ENCODE results near the gene SLC28A1. TPM values are rescaled to one million over a fixed set of nuclear protein-coding genes. Genes with fewer than 3 reads are reported as not detected.

The SLC28A1 gene, protein sequence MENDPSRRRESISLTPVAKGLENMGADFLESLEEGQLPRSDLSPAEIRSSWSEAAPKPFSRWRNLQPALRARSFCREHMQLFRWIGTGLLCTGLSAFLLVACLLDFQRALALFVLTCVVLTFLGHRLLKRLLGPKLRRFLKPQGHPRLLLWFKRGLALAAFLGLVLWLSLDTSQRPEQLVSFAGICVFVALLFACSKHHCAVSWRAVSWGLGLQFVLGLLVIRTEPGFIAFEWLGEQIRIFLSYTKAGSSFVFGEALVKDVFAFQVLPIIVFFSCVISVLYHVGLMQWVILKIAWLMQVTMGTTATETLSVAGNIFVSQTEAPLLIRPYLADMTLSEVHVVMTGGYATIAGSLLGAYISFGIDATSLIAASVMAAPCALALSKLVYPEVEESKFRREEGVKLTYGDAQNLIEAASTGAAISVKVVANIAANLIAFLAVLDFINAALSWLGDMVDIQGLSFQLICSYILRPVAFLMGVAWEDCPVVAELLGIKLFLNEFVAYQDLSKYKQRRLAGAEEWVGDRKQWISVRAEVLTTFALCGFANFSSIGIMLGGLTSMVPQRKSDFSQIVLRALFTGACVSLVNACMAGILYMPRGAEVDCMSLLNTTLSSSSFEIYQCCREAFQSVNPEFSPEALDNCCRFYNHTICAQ
- total RNA-seq: under 1 TPM in 2 of 4 donors, not detected in 2; 0.22 to 0.42 TPM

DNA sequence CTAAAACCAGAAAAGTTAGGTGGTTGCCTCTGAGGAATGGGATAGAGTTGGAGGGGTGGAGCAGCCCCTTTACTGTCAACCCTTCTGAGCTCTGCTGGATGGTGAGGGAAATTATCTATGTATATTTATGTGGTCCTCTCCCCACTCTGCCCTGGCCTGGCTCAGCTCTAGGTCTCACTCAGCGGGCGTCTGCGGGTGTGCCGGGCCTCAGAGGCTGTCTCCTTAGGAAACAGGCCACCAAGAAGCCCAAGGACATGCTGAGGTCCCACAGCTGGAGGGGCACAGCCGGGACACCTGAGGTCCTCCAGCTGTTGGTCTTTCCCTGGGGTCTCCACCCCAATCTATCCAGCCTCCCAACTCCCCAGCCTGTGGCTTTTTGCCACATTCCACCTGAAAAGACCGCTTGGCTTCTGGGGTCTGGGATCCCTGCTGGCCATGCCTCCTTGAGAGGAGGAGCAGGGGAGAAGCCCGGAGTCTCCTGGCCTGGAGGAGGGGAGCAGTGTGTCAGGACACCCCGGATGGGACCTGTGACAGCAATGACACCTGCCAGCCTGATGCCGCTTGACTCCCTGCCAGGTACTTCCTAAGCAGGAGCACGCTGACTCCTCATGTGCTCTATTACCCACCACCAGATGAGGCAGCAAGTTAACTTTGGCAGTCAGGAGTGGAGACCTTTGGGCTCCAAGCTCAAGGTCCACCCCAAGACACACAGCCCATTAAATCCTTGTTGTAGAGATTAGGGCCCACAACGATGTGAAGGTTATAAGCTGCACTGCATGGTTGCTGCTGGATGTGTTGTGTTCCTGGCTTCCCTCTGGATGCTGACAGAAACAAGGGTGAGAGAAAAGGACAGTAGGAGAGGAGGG, at the start of gene SLC28A1:
TSS of gene SLC28A1 (plus strand) at position 747 of the 866 bp plus-strand sequence. CDS start 3,099 bp downstream, outside the sequence.
- no peaks in the 10 kb centered on the region for H3K9me3 ChIP-seq
- H3K4me3 ChIP-seq: no peak within 1 kb of the TSS
- TF ChIP-seq POLR2A (IDR thresholded peaks at IDR 0.05) (no peak), EP300 (IDR thresholded peaks at IDR 0.05) (no peak)
- TF ChIP-seq, protein P1, sequence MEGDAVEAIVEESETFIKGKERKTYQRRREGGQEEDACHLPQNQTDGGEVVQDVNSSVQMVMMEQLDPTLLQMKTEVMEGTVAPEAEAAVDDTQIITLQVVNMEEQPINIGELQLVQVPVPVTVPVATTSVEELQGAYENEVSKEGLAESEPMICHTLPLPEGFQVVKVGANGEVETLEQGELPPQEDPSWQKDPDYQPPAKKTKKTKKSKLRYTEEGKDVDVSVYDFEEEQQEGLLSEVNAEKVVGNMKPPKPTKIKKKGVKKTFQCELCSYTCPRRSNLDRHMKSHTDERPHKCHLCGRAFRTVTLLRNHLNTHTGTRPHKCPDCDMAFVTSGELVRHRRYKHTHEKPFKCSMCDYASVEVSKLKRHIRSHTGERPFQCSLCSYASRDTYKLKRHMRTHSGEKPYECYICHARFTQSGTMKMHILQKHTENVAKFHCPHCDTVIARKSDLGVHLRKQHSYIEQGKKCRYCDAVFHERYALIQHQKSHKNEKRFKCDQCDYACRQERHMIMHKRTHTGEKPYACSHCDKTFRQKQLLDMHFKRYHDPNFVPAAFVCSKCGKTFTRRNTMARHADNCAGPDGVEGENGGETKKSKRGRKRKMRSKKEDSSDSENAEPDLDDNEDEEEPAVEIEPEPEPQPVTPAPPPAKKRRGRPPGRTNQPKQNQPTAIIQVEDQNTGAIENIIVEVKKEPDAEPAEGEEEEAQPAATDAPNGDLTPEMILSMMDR (IDR thresholded peaks at IDR 0.05): no peak
- no peaks in the 10 kb centered on the region for H3K27me3 ChIP-seq
- WGBS, 2 donors: 81 to 85% methylated on average over 9 to 10 of the region's 11 CpGs
- no peaks in the 10 kb centered on the region for H3K36me3 ChIP-seq
- H3K4me1 ChIP-seq: no peaks in the 10 kb centered on the region
- H3K27ac ChIP-seq: no peak within 1 kb of the TSS
- DNase-seq (ENCODE audit: low spot score in 2 of 2): no peak

DNA sequence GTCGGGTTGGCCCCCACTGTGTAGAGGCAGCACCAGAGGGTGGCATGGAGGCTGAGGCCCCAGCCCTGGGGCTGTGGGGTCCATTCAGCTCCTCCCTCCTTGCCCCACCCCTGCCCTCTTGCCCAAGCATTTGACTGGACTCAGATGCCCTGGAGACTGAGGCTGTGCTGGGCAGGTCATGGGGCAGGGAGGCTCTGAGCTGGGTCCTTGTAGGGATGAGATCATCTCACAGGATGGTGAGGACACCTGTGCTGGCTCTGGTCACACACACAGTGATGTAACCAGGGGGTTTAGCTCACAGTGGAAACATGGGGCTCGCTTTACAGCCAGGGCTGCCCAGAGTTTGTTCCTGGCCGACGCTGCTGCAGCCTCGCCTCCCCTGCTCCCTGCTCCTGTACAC, 49.5 kb upstream of the SLC28A1 start:
- no peak overlapping the region for H3K4me3 ChIP-seq
- H3K9me3 ChIP-seq: no peaks in the 10 kb centered on the region
- H3K36me3 ChIP-seq: no peaks in the 10 kb centered on the region
- WGBS, 2 donors: 89 to 93% methylated on average over 5 of the region's 5 CpGs
- peaks cover 0 to 30% (median 0%) of the 10 kb centered on the region in 4 donors for H3K4me1 ChIP-seq
- no peak overlapping the region for H3K27ac ChIP-seq
- no peak for DNase-seq (ENCODE audit: low spot score in 2 of 2)
- TF ChIP-seq EP300 (IDR thresholded peaks at IDR 0.05): no peak
- no peak for TF ChIP-seq POLR2A (IDR thresholded peaks at IDR 0.05)
- TF ChIP-seq, protein P1 (IDR thresholded peaks at IDR 0.05): no peak
- H3K27me3 ChIP-seq: no peaks in the 10 kb centered on the region

DNA sequence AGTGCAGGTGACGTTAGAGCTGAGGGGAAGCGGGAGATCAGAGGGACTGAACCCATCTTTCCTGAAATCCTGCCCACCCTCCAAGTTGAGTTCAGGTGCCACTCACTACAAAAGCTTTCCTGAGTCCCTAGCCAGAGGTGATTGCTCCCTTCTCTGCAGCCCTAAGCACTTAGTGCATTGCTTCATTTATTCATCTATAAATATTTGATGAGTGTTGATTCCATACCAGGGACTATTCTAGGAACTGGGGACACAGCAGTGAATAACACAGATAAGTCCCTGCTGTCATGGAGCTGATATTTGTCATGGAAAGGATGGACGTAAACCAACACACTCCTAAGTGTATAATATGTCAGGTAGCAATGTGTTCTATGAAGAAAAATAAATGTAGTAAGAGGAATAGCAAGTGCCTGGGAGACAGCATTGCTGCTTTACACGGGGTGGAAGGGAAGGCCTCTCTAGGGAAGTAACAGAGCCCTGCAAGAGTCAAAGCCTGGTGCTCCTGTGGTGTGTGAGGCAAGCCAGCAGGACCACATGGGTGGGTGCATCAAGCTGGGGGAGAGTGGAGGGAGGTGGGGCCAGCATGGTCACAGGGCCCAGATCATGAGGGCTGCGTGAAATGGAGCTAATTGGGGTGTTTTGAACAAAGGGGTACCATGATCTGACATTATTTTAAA, 48.7 kb upstream of the SLC28A1 start:
- H3K4me1 ChIP-seq: peaks cover 0 to 38% (median 7%) of the 10 kb centered on the region in 4 donors
- no peaks in the 10 kb centered on the region for H3K36me3 ChIP-seq
- no peak overlapping the region for H3K27ac ChIP-seq

DNA sequence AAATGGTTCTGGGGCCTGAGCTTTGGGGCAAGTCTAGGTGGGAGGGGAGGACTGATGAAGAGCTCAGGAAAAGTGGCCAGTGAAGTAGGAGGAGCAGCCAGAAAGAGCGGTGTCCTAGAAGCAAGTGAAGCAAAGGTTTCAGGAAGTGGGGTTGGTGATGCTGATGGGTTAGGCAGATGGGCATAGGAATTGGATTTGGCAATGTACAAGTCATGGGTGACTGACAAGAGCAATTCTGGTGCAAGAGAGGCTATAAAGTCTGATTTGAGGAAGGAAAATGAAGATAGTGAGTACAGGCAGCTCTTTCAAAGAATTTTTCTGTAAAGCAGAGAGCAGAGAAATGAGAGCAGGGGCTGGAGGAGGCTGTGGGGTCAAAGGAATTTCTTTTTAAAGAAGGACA, 47.6 kb upstream of the SLC28A1 start:
- no peak overlapping the region for H3K27ac ChIP-seq
- TF ChIP-seq, protein P1 (IDR thresholded peaks at IDR 0.05): no peak
- TF ChIP-seq EP300 (IDR thresholded peaks at IDR 0.05): no peak
- TF ChIP-seq POLR2A (IDR thresholded peaks at IDR 0.05): no peak
- H3K4me3 ChIP-seq: no peak overlapping the region
- H3K36me3 ChIP-seq: no peaks in the 10 kb centered on the region
- no peaks in the 10 kb centered on the region for H3K9me3 ChIP-seq
- 91 to 97% methylated on average over 1 of the region's 1 CpG for WGBS, 2 donors
- H3K4me1 ChIP-seq: peaks cover 0 to 37% (median 13%) of the 10 kb centered on the region in 4 donors
- DNase-seq (ENCODE audit: low spot score in 2 of 2): no peak
- no peaks in the 10 kb centered on the region for H3K27me3 ChIP-seq

More for the DNA sequence above, 48.7 kb upstream of the SLC28A1 start:
- H3K4me3 ChIP-seq: no peak overlapping the region
- H3K27me3 ChIP-seq: no peaks in the 10 kb centered on the region
- no peak for DNase-seq (ENCODE audit: low spot score in 2 of 2)
- no peaks in the 10 kb centered on the region for H3K9me3 ChIP-seq
- no peak for TF ChIP-seq POLR2A (IDR thresholded peaks at IDR 0.05)
- no peak for TF ChIP-seq EP300 (IDR thresholded peaks at IDR 0.05)
- TF ChIP-seq, protein P1 (IDR thresholded peaks at IDR 0.05): no peak
- 88 to 89% methylated on average over 5 of the region's 5 CpGs for WGBS, 2 donors
